HCT116 (cell line): ENCODE measurements around the gene LRFN2.

Experiments
- CTCF ChIP-seq, 3 experiments: fragments of 200-600 bp in 1 of 3; sonication (generic) in 1 of 3; IDR thresholded peaks in 2 of 3; conservative IDR thresholded peaks in 1 of 3; 2 replicates each; pipeline ENCODE4 v1.5.1; 2012 to 2017; ENCODE audit warnings: low read depth in 2 of 3, low read length in 2 of 3, antibody characterized with exemption in 1 of 3, borderline replicate concordance in 1 of 3, control low read depth in 1 of 3, mild to moderate bottlenecking in 1 of 3, mixed read lengths in 1 of 3, mixed run types in 1 of 3, moderate library complexity in 1 of 3; ENCODE audit not compliant: insufficient read depth in 1 of 3
- EZH2 ChIP-seq: fragments of 200-600 bp; sonication (generic); IDR thresholded peaks from 2 replicates; pipeline ENCODE4 v1.6.1; 2017; ENCODE audit warnings: antibody characterized with exemption, mixed run types
- EZH2phosphoT487 ChIP-seq: fragments of 200-600 bp; IDR thresholded peaks from 2 replicates; pipeline ENCODE4 v1.6.1; 2018; ENCODE audit warnings: antibody characterized with exemption, borderline replicate concordance
- POLR2A ChIP-seq: IDR thresholded peaks from 2 replicates; pipeline ENCODE4 v1.7.0; 2011; ENCODE audit warnings: borderline replicate concordance; ENCODE audit not compliant: insufficient read depth, insufficient read length; ENCODE audit errors: extremely low read depth
- POLR2AphosphoS5 ChIP-seq: IDR thresholded peaks from 2 replicates; pipeline ENCODE4 v1.6.1; 2011; ENCODE audit warnings: mild to moderate bottlenecking, low read depth, low read length, moderate library complexity
- SIN3A ChIP-seq: IDR thresholded peaks from 2 replicates; pipeline ENCODE4 v1.6.1; 2012; ENCODE audit warnings: low read depth
- SP1 ChIP-seq: IDR thresholded peaks from 2 replicates; pipeline ENCODE4 v1.6.1; 2012; ENCODE audit warnings: low read depth
- YY1 ChIP-seq: IDR thresholded peaks from 2 replicates; pipeline ENCODE4 v1.6.1; 2011; ENCODE audit warnings: low read length, low read depth, moderate library complexity, mild to moderate bottlenecking; ENCODE audit not compliant: insufficient replicate concordance; ENCODE audit errors: extremely low read depth

- no peak for TF ChIP-seq EZH2
- no peak for TF ChIP-seq CTCF (IDR thresholded peaks at IDR 0.05 in 2 of 3, conservative IDR thresholded peaks at IDR 0.05 in 1 of 3; ENCODE audit: borderline replicate concordance in 1 of 3, insufficient read depth in 1 of 3, low read depth in 2 of 3, low read length in 2 of 3)
- TF ChIP-seq EZH2phosphoT487: no peak
- TF ChIP-seq POLR2A: no peak
- no peak for TF ChIP-seq SIN3A
- no peak for TF ChIP-seq POLR2AphosphoS5
- no peak for TF ChIP-seq YY1
- no peak for TF ChIP-seq SP1
Observed at GRCh38 chr6:40411881-40412280, 175.3 kb downstream of the LRFN2 start.
